ENCODE data around the gene TLN1.
A peak's percentile ranks its signal among the peaks of the same experiment; 100 is the strongest.

GRCh38 chr9:35675732-35676392 is 56.1 kb downstream of the TLN1 start:
- TF ChIP-seq CTCF (IDR thresholded peaks at IDR 0.05; ENCODE audit: control extremely low read depth in 1 of 3, insufficient read depth in 1 of 3, low read depth in 1 of 3, low read length in 3 of 3): no peak
- no peak for TF ChIP-seq BRCA1 (IDR thresholded peaks at IDR 0.05; ENCODE audit: low read depth, low read length)
- TF ChIP-seq CEBPB (IDR thresholded peaks at IDR 0.05; ENCODE audit: low read depth, low read length): no peak
- no peak for TF ChIP-seq CBX5 (IDR thresholded peaks at IDR 0.05; ENCODE audit: low read depth, low read length)
- no peak for TF ChIP-seq USF2 (IDR thresholded peaks at IDR 0.05; ENCODE audit: low read length)
- TF ChIP-seq POLR2A (IDR thresholded peaks at IDR 0.05; ENCODE audit: control extremely low read depth in 1 of 2, low read depth in 2 of 2, low read length in 2 of 2): peak; percentile 43 to 55; a peak in 2 of 3 replicates
- no peak for TF ChIP-seq SRF (IDR thresholded peaks at IDR 0.05; ENCODE audit: low read depth, low read length)
- peak; percentile 70 for TF ChIP-seq TAF1 (IDR thresholded peaks at IDR 0.05; ENCODE audit: low read depth, low read length)
- no peak for TF ChIP-seq RAD21 (IDR thresholded peaks at IDR 0.05 in 1 of 2, conservative IDR thresholded peaks at IDR 0.05 in 1 of 2; ENCODE audit: low read depth in 2 of 2, low read length in 2 of 2)
